HuH-7 (cell line): Measurements from ENCODE around the gene ERO1B.

ENCODE experiments used
- DNase-seq: peaks from one replicate; pipeline ENCODE4 v3.0.0; 2011; ENCODE audit warnings: low spot score

Gene ERO1B

GRCh38 chr1:236297161-236297560, 15.4 kb upstream of the ERO1B start:
- no peak for DNase-seq

DNA sequence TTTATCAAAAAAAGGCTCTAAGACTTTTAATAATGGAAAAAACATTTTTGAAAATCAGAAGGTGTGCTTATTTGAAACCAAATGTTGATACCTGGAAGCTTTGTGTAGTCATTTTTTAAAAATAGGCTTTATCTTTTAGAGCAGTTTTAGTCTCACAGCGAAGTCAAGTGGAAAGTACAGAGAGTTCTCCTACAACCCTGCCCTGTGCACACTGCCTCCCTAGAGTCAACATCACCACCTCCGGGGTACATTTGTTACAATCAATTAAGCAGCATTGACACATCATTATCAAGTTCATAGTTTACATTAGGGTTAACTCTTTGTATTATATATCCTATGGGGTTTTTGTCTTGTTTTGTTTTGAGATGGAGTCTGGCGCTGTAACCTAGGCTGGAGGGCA, 10.7 kb upstream of the ERO1B start:
- no peak for DNase-seq

GRCh38 chr1:236289492-236290131, 7.9 kb upstream of the ERO1B start:
- no peak for DNase-seq

DNA sequence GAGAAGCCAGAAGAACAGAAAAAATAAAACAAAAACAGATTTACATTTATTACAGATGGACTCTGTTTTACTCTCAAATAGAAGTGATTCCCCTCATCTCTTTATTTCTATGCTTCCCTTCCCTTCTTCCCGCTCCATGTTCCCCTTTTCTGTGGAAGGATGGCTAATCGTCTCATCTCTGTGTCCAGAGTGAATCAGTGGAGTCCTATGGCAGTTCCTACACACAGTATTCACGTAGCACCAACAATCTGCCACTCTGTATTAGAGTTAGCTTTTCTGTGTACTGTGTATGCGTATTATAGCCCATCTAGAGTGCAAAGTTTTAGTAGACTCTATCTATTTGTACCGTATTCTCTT, 6.8 kb upstream of the ERO1B start:
- DNase-seq: no peak

- DNase-seq: no peak
These were observed 6.2 kb upstream of the ERO1B start for GRCh38 chr1:236287757-236288619.

- DNase-seq: no peak
These were observed 5.6 kb upstream of the ERO1B start for GRCh38 chr1:236287356-236287755.

DNA sequence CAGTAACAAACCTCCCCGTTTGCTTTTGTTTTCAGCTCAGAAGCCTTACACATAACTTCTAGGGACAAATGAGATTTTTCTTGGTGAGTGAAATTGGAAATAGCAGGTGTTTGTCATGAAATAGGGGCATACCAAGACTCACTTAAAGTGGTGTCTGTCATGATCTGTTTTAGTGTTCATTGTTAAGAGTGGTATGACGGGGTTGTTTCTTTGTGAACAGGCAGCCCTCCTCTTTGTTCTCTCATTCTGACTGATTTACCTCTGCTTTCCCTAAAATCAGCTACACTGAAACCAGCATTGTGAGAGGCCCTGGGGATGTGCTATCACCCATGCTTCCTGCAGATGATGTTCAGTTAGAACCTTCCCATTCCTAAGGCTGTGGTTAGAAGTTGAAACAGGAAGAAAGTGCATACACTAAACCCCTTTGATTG, 2.5 kb upstream of the ERO1B start:
- DNase-seq: no peak

DNA sequence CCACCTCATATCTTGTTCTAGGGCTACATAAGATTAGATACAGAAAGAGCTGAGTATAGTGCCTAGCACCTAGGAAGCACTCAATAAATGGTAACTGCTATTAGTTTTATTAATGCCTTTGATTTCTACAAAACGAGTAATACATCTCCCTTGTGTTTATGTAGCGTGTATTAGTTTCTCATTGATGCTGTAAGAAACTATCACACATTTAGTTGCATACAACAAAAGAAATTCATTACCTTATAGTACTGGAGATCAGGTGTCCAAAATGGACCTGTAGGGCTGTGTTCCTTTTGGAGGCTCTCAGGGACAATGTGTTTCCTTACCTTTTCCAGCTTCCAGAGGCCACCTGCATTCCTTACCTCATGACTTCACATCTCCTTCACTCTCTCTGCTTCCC, 961 bp upstream of the ERO1B start:
- no peak for DNase-seq

DNA sequence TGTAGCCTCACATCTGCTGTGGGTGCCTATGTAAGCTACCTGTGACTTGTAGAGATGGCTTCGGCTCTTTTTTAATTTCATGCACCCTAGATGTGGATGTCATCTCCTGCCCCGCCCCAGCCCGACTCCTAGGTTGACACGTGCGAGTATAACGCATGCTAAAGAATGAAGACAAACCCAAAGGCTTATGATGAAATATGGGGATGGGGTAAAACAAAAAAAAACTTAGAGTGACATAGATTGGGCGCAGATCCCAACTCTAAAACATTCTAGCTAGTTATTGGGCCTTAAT, 613 bp upstream of the ERO1B start:
- DNase-seq: no peak

DNA sequence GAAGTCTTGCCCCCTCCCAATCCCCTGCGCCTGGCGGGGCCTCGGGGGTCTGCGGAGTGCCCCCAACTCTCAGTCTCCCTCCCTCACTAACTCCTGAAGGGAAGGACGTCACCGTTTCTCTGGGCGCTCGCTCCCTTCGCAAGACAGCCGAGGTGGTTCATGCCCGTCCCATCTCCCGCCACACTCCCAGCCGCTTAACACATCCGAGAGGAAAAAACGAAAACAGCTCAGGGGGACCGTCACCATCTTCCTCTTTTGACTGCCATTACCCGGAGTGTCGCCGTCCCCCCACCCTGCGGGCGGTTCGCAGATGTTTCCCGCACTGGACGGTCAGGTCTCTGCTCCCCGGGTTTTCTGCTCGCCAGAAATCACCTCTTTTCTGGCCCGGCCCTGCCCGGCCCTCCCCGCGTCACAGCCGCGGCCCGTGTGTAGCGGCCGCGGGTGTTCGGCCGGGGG, 532 bp downstream of the ERO1B start:
- peak; percentile 40 for DNase-seq

DNA sequence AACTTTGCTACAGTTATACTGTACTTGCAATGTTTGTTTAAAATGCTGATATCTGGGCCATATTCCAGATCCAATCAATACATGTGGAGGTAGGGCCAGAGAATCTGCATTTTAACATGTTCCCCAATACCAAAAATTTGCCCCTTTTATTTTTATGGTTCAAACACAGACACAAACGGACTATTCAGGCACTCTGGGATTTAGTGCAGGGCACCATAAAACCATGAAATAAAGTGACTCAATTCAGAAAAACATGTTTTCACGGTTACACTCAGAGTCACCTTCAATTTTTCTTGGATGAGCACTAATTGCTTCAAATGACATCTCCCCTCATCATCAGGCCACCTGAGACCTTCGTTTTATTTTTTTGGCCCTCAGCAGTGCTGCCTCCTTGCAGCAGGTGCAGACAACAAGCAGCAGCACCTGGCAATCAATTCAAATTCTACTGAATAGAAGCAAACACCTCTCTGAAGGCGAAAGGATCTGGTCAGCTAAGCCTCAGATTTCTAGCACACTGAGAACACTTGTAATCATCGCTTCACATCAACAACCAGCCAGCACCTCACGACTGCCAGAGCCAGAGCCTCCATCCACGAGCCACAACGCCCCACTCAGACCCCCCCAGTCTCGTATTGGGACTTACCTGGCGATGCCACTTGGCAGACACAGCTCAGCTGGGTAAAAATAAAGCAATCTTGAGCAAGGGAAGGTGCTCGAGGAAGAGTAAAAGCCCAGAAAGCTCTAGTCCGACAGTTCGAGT, 1.1 kb downstream of the ERO1B start:
- DNase-seq: peak; percentile 20

DNA sequence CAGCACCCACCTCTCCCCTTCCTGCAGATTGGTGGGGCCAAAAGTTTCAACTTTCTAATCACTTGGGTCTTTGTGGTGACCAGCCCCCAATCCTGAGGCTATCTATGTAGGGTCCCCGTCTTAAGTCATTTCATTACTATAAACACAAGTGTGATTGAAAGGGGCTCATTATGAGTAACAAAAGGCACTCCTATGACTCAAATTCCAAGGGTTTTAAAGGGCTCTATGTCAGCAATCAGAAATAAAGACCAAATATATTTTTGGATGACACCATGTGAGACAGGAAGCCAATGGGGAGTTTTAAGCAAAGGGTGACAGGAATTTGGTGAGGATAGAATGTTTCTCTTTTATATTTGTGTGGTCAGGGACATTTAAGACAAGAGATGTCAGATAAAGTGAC, 6.2 kb downstream of the ERO1B start:
- DNase-seq: no peak

DNA sequence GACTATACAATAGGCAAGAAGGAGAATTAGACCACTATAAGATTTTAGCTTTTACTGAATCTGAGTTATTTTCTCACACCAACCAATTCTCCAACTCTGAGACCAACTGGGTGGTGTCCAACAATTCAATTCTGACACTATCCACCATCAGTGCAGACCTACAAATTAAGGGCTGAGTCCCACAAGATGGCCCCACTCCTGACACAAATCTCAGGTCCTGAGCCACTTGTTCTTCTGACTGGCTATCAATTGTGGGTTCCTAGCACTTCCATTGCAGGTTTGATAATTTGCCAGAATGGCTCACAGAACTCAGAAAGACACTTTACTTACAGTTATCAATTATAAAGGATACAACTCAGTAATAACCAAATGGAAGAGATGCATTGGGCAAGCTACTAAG, 6.7 kb downstream of the ERO1B start:
- no peak for DNase-seq

GRCh38 chr1:236273358-236273757, 8.4 kb downstream of the ERO1B start:
- no peak for DNase-seq

DNA sequence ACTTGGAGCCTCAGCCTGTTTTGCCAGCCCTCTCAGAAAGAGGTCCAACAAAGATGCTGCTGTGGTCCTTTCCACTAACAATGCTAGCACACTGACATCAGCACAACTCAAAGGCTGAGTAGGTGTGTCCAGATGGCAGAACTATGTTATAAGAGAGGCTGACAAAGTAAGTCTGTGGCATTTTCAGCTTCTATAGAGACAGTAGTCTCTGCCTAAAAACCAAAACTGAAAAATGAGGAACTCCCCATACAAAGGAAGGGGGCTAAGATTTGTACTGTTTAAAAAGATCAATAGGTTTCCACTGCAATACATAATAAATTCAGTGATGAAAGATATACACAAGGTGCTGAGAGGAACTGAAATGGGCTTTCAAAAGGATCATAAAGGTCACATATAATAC, 12.3 kb downstream of the ERO1B start:
- no peak for DNase-seq

DNA sequence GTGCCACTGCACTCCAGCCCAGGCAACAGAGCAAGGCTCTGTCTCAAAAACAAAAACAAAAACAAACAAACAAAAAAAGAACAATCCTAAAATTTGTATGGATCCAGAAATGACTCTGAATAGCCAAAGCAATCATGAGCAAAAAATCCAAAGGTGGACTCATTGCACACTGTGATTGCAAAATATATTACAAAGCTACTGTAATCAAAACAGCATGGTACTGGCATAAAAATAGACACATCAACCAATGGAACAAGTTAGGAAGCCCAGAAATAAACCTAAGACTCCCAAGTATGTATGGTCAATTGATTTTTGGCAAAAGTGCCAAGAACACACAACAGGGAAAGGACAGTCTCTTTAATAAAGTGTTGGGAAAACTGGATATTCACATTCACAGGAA, 19.9 kb downstream of the ERO1B start:
- no peak for DNase-seq

DNA sequence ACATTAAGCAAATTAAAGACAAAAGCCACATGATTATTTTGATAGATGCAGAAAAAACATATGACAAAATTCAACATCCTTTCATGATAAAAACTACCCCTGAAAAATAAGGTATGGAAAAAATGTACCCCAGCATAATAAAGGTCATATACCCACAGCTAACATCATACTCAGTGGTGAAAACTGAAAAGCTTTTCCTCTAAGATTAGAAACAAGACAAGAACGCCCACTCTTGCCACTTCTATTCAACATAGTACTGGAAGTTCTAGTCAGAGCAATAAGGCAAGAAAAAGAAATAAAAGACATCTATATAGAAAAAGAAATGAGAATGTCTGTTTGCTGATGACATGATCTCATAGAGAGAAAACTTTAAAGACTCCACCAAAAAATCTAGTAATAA, 20.7 kb downstream of the ERO1B start:
- no peak for DNase-seq

GRCh38 chr1:236259043-236259442, 22.7 kb downstream of the ERO1B start:
- no peak for DNase-seq

DNA sequence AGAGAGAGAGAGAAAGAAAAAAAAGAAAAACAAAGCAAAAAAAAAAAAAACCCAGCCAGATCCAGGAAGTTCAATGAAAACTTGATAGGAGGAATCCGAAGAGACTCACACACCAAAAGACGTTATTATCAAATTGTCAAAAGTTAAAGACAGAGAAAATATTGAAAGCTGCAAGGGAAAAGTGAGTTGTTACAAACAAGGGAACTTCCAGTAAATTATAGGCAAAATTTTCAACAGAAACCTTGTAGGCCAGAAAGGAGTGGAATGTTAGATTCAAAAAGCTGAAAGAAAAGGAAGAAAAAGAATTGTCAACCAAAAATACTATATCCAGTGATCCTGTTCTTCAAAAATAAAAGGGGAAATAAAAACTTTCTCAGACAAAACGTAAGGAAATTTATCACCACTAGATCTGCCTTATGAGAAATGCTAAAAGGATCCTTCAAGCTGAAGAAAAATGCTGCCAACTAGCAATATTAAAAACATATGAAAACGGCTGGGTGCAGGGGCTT, 23.6 kb downstream of the ERO1B start:
- DNase-seq: no peak

- no peak for DNase-seq
These were observed 24.5 kb downstream of the ERO1B start for GRCh38 chr1:236257216-236257615.

GRCh38 chr1:236253918-236254637, 27.7 kb downstream of the ERO1B start:
- no peak for DNase-seq

DNA sequence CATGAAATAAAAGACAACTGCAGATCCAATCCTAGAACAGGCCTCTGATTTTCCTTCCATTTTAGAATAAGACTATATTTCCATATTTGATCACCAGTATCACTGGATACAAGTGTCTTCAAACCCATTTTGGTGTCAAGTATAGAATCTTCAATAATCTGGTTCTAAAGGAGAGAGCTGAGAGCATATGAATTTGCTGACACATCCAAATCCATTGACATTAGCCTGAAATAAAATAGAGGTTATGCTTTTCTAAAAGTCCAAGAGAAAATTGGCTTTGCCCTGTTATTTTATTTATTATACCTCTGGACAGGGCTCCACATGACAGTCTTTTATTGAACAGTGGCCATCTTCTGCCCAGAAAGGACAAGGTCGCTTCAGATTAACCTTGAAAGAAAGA, 28.6 kb downstream of the ERO1B start:
- DNase-seq: no peak
